ENCODE results near the gene B9D1.

B9D1 gene

GRCh38 chr17:19362277-19363113 is at the start of gene B9D1:
Gene B9D1 (minus strand): TSS chr17:19362723. CDS start chr17:19362569, 154 bp downstream.
- DNase-seq = peak; percentile 75

GRCh38 chr17:19411631-19412030 is 49.1 kb upstream of the B9D1 start:
- no peak for DNase-seq

- no peak for DNase-seq
Measured at GRCh38 chr17:19410875-19411620, 48.5 kb upstream of the B9D1 start, which contains the start of gene RNF112. Gene RNF112 (plus strand): TSS chr17:19411232. CDS start chr17:19411409, 177 bp downstream.

GRCh38 chr17:19410091-19410490 is 47.6 kb upstream of the B9D1 start:
- no peak for DNase-seq

- DNase-seq = no peak
Measured at GRCh38 chr17:19409509-19409908, 47.0 kb upstream of the B9D1 start.

- no peak for DNase-seq
Measured at GRCh38 chr17:19409066-19409465, 46.5 kb upstream of the B9D1 start.

GRCh38 chr17:19408346-19408710 is 45.8 kb upstream of the B9D1 start:
- DNase-seq = no peak

- DNase-seq = no peak
Measured at GRCh38 chr17:19407601-19408345, 45.2 kb upstream of the B9D1 start.

GRCh38 chr17:19405114-19405513 is 42.6 kb upstream of the B9D1 start:
- no peak for DNase-seq

GRCh38 chr17:19404264-19404663 is 41.7 kb upstream of the B9D1 start:
- DNase-seq = no peak

- no peak for DNase-seq
Measured at GRCh38 chr17:19403021-19403420, 40.5 kb upstream of the B9D1 start.

GRCh38 chr17:19402171-19402570 is 39.6 kb upstream of the B9D1 start:
- no peak for DNase-seq

GRCh38 chr17:19401321-19402010 is 38.9 kb upstream of the B9D1 start:
- no peak for DNase-seq

- DNase-seq = no peak
Measured at GRCh38 chr17:19399750-19400450, 37.4 kb upstream of the B9D1 start.

GRCh38 chr17:19398301-19399181 is 36.0 kb upstream of the B9D1 start:
- no peak for DNase-seq

- DNase-seq = no peak
Measured at GRCh38 chr17:19397556-19398041, 35.1 kb upstream of the B9D1 start.

- no peak for DNase-seq
Measured at GRCh38 chr17:19392303-19392702, 29.8 kb upstream of the B9D1 start.

GRCh38 chr17:19391432-19391831 is 28.9 kb upstream of the B9D1 start:
- no peak for DNase-seq

GRCh38 chr17:19390951-19391350 is 28.4 kb upstream of the B9D1 start:
- DNase-seq = no peak

Data from NCI-H774 (cell line).